ENCODE data around the gene MIA2.
"Not testable (repeated sequence)": the region's sequence is repeated elsewhere in the genome, so short reads cannot be mapped to it uniquely, and the experiment has no call there.

MIA2 gene, protein sequence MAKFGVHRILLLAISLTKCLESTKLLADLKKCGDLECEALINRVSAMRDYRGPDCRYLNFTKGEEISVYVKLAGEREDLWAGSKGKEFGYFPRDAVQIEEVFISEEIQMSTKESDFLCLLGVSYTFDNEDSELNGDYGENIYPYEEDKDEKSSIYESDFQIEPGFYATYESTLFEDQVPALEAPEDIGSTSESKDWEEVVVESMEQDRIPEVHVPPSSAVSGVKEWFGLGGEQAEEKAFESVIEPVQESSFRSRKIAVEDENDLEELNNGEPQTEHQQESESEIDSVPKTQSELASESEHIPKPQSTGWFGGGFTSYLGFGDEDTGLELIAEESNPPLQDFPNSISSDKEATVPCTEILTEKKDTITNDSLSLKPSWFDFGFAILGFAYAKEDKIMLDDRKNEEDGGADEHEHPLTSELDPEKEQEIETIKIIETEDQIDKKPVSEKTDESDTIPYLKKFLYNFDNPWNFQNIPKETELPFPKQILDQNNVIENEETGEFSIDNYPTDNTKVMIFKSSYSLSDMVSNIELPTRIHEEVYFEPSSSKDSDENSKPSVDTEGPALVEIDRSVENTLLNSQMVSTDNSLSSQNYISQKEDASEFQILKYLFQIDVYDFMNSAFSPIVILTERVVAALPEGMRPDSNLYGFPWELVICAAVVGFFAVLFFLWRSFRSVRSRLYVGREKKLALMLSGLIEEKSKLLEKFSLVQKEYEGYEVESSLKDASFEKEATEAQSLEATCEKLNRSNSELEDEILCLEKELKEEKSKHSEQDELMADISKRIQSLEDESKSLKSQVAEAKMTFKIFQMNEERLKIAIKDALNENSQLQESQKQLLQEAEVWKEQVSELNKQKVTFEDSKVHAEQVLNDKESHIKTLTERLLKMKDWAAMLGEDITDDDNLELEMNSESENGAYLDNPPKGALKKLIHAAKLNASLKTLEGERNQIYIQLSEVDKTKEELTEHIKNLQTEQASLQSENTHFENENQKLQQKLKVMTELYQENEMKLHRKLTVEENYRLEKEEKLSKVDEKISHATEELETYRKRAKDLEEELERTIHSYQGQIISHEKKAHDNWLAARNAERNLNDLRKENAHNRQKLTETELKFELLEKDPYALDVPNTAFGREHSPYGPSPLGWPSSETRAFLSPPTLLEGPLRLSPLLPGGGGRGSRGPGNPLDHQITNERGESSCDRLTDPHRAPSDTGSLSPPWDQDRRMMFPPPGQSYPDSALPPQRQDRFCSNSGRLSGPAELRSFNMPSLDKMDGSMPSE (N-terminal part only)

DNA sequence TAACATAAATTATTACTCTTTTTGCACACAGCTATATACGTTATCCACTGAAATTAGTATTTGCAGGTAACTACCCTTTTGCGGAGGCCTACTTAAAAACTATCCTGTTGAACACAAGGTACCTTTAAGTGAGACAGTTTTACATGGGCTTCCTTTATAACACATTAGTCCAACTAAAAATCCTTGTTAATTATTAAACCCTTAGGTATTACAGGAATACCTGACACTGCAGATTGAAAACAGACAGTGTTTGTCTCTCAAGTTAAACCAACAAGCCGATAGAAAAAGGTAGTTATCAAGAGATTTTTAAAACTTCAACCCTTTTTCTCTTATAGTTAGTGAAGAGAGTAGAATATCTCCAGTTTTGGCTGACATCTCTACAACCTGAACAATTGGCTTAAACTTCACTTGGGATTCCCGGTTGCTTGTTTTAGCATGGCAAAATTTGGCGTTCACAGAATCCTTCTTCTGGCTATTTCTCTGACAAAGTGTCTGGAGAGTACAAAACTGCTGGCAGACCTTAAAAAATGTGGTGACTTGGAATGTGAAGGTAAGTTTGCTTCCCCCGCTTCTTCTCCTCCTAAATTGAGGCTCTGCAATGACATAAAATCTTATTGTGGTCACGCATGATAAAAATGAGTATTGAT, at the start of gene MIA2:
Gene MIA2, plus strand, starts transcription at position 236 of the 647 bp plus-strand sequence. Its CDS starts 200 bp downstream, at position 436.
- DNase-seq (ENCODE audit: low read depth), result no peak

DNA sequence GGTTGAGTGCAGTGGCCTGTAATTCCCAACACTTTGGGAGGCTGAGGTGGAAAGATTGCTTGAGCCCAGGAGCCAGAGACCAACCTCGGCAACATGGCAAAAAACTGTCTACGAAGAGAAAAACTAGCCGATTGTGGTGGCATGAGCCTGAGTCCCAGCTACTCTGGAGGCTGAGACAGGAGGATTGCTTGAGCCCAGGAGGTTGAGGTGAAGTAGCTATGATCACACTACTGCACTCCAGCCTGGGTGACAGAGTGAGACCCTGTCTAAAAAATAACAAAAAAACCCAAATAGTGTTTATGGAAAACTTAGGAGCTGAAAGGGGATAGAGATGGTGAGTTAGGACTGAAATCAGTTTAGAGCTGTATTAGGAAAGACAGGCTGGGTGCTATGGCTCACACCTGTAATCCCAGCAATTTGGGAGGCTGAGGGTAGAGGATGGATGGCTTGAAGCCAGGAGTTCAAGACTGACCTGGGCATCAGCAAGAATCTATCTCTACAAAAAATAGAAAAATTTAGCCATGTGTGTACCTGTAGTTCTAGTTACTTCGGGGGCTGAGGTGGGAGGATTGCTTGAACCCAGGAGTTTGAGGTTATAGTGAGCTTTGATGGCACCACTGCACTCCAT, 49.0 kb upstream of the MIA2 start:
- no peak for DNase-seq (ENCODE audit: low read depth)

DNA sequence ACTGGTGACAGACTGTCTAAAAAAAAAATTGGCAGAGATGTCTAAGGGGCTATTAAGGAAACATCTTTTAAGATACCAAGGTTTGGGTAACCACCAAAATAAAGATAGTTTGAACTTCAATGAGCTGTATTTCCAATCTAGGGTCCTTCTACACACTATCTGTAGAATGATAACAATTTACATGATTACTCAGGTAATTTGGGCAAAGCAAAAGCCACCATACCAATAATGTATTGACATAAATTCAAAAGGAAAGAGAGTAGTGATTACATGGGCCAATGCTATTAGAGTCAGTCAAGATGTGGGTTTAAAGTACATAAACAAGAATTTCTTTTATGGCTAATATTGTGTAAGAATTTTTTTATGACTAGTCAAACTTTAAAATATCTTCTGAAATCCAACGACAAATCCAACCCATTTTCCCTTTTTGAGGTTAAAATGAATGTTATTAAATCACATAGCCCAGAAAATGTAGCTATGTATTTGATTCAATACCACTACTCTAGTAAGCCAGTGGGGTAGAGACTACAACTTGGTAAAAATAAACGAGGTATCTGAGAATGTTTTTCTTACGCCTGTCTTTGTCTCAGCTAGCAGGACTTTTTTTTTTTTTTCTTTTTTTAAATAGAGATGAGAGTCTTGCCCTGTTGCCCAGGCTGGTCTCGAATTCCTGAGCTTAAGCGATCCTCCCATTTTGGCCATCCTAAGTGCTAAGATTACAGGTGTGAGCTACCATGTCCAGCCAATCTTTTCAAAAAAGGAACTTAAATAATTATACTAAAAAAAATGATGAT, 48.3 kb upstream of the MIA2 start:
- DNase-seq (ENCODE audit: low read depth), result no peak

DNA sequence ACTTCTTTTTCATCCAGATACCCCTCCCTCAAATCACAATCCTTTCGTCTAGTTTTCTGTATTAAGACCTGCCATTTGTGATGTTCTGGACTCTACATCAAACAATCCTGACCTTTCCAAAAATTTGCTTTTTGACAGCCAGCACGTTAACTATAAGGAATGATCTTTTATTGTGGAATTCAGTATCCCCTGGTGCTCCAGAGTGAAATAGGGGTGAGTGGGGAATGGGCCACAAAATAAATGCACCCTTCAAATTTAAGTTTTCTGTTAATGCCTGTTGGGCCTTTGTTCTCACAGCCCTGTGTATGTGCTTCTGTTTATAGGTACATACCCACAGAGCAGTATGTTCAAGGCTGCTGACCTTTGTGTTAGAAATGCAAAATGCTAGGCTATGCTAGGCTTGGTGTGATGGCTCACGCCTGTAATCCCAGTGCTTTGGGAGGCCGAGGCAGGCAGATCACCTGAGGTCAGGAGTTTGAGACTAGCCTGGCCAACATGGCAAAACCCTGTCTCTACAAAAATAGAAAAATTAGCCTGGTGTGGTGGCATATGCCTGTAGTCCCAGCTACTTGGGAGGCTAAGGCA, 46.7 kb upstream of the MIA2 start:
- no peak for DNase-seq (ENCODE audit: low read depth)

DNA sequence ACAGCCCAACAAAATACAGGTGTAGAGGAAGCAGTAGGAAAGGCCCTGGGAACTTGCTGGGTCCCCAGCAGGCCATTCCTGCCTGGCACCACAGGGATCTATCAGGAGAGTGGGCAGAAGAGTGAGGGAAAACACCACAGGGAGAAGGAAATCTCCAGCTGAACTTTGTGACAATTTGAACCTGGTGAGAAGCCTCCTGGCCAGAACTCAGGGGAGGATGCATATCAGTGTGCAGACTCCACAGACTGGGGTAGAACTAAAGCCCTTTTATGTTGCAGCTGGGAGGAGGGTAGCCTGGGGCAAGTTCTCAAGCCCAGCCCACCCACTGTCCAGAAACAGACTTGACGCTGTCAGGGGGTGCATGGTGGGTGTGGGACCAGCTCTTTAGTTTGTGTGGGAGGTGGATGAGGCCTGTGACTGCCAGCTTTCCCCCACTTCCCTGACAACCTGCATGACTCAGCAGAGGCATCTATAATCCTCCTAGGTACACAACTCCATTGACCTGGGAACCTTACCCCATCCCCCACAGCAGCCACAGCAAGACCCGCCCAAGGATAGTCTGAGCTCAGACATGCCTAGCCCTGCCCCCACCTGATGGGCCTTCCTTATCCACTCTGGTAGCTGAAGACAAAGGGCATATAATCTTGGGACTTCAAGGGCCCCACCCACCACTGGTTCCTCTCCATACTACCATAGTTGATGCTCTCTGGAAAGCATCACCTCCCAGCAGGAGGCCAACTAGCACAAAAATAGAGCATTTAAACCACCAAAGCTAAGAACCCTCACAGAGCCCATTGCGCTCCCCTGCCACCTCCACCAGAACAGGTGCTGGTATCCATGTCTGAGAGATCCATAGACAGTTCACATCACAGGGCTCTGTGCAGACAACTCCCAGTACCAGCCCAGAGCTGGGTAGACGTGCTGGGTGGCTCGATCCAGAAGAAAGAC, 29.8 kb upstream of the MIA2 start:
- DNase-seq (ENCODE audit: low read depth), result no peak

DNA sequence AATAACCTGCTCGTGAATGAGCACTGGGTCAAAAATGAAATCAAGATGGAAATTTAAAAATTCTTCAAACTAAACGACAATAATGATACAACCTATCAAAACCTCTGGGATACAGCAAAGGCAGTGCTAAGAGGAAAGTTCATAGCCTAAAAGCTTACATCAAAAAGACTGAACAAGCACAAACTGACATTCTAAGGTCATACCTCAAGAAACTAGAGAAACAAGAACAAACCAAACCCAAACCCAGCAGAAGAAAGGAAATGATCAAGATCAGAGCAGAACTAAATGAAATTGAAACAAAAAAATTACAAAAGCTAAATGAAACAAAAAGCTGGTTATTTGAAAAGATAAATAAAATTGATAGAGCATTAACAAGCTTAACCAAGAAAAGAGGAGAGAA, 26.3 kb upstream of the MIA2 start:
- not testable (repeated sequence) for DNase-seq (ENCODE audit: low read depth)

DNA sequence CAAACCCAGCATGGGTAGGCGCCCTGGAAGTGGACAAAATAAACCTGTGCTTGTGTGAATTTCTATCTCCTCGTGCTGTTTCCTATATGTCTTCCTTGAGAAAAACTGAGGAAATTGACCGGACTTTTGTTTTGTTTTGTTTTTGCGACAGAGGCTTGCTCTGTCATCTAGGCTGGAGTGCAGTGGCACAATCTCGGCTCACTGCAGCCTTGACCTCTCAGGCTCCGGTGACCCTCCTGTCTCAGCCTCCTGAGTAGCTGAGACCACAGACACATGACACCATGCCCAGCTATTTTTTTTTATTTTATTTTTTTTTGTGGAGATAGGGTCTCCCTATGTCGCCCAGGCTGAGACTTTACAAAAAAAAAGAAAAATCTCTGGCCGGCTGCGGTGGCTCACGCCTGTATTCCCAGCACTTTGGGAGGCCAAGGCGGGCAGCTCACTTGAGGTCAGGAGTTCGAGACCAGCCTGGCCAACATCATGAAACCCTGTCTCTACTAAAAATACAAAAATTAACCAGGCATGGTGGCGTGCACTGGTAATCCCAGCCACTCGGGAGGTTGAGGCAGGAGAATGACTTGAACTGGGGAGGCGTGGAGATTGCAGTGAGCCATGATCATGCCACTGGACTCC, 22.5 kb upstream of the MIA2 start:
- no peak for DNase-seq (ENCODE audit: low read depth)

DNA sequence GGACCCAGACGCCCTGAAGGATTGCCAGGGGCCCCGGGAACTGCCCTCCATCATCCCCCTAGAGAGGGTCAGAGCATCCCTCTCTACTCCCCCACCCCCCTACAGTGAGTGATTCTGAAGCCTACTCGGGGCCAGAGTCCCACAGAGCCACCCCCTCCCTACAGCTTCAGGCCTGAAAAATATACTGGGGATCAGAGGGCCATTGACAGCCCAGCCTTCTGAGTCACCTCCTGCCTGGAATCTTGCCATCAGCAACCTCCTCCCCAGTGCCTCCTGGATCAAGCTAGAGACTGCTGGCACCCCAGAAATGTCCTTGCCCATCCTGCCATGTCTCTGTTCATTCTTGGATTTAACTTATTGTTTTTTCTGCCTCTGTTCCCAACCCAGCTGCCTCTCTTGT, 21.7 kb upstream of the MIA2 start:
- DNase-seq (ENCODE audit: low read depth), result no peak

DNA sequence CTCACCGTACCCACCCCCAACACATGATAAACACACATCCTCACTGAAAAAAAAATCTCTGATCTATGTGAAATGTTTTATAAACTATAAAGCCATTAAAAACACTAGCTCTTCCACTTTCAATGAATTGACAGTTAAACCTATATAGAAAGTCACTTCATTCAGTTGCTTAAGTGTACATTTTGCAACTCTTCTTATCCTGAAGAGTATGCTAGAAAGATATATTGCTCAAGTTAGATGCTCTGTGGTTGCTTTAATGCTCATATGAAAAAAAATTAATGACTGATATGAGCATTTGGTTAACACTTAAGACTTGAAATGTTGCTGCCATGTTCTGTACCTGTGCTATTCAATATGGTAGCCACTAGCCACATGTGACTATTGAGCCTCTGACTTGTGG, 21.0 kb upstream of the MIA2 start:
- peak; percentile 52 for DNase-seq (ENCODE audit: low read depth)

DNA sequence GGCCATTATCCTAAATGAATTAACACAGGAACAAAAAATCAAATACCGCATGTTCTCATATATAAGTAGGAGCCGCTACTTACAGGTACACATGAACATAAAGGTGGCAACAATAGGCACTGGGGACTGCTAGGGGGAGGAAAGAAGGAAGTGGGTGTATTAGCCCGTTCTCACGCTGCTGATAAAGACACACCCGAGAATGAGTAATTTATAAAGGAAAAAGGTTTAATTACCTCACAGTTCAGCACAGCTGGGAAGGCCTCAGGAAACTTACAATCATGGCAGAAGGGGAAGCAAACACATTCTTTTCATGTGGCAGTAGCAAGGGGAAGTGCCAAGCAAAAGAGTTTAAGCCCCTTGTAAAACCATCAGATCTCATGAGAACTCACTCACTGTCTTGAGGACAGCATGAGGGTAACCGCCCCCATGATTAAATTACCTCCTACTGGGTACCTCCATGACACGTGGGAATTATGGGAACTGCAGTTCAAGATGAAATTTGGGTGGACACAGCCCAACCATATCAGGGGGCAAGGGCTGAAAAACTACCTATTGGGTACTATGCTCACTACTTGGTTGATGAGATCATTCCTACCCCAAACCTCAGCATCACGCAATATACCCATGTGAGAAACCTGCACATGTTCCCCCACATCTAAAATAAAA, 16.4 kb upstream of the MIA2 start:
- DNase-seq (ENCODE audit: low read depth), result no peak

DNA sequence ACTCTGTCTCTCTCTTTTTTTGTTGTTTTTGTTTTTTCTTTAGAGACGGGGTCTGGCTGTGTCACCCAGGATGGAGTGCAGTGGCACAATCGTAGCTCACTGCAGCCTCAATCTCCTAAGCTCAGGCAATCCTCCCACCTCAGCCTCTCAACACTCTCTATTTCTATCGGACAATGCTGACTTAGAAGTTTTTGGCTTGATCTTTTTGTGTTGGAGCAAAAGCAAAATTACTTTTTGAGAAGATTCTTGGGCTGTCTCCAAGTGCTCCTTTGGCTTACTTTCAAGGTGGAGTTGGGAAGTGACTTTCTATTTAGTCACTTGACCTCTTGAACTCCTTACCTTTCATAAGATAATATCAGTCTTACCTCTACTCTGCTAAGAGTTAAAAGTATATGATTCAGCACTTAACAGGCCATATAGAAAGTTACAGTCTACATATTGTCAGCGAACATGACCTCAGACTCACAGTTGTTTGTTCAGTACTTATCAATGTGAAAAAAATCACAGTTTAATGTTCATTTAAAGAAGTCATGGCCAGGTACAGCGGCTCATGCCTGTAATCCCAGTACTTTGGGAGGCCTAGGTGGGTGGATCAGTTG, 15.4 kb upstream of the MIA2 start:
- no peak for DNase-seq (ENCODE audit: low read depth)

DNA sequence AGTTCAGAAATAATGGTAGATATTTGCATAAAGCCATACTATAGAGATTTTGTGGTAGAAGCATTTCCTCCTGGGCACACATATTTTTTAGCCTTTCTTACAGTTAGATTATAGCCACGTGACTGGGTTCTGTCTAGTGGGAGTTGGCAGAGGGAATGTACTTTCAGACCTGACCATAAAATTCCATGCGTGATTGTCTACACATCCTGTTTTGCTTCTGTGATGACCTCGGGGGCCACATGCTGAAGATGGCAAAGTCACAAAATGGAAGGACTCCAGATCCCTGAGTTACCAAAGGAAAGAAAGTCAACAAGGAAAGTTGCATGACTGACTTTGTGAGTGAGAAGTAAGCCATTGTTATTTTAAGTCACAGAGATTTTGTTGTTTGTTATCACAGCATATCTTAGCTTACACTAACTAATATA, 14.6 kb upstream of the MIA2 start:
- peak; percentile 63 for DNase-seq (ENCODE audit: low read depth)

DNA sequence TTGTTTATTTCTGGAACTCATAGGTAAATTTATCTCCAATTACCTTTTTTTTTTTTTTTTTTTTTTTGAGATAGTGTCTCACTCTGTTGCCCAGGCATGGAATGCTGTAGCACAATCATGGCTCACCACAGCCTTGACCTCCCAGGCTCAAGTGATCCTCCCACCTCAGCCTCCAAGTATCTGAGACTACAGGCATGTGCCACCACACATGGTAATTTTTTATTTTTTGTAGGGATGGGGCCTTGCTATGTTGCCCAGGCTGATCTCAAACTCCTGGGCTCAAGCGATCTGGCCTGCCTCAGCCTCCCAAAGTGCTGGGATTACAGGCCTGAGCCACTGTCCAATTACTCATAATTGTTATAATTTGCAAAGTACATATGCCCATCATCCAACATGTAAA, 13.2 kb upstream of the MIA2 start:
- not testable (repeated sequence) for DNase-seq (ENCODE audit: low read depth)

DNA sequence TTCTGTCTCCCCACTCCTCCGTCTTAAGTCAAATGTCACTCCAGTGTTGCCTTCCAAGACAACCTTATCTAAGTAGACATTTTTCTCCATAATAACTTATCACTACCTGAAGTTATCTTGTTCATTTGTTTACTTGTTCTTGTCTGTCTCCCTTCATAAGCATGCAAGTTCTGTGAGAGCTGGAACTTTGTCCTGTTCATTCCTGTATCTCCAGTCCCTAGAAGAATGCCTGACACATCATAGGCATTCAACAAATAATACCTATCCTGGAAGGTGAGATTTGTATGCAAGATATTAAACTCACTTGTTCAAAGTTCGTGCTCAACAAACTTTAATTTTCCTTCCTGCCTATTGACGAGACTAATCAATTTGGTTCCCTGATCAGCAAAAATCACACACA, 5.7 kb upstream of the MIA2 start:
- no peak for DNase-seq (ENCODE audit: low read depth)

DNA sequence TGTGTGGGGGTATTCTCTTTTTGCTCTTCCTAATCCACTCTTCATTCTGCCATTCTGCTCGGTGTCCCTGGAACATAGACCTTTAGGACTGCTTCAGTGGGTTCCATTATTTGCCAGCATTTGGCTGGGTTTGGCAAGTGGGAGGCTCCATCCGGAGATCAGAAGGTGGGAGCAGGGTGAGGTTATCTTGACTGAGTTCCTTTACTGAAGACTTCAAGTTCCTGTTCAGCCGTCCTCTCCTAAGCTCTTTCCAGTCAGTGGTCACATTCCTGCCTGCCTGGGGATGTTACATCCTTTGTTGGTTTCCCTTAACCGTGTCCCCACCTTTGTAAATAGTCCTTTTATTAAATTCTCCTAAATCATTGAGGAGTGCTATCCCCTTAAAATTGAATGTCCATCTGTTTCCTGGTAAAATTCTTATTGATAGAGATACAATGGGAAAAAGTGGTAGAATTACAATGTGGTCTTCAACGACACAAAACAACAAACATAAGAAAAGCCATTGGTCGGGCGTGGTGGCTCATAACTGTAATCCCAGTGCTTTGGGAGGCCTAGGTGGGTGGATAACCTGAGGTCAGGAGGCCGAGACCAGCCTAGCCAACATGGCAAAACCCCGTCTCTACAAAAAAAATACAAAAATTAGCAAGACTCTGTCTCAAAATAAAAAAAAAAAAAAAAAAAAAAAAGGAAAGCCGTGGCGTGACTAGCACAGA, 5.0 kb upstream of the MIA2 start:
- DNase-seq (ENCODE audit: low read depth), result no peak

DNA sequence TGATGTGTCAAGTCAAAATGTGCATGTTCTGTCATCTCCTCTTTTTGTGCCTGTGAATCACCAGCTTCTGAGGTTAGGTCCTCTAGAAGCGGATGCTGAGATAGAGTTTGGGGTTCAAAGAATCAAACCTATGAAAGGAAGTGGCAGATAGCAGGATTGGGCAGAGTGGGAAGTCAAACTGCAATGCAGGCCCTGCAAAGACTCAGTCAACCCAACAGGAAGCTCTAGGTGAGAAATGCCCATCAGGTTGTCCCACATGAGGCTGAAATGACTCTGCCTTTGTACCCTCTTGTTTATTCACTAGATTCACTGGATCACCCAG, 4.5 kb upstream of the MIA2 start:
- no peak for DNase-seq (ENCODE audit: low read depth)

DNA sequence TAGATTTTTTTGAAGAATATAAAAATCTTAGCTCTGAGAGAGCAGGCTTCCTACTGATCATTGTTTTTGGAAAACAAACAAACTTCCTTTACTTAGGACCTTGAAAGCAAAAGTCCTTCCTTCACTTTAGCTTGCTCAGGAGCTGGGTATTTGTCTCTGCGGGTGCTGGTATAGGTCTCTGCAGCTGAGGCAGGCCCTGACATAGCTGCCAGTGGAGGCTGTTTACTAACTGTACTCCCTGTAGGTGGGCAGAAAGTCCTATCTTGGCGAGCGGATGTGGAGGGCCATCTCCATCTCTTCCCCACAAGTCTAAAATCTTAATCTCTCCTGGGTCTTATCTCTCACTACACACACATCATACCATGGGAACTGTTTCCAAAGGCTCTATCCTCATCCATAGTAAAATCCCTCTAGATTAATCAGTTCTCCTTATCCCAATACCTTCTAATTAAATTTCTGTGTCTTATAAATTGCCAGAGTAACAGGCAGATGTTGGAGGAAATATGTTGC, 4.1 kb upstream of the MIA2 start:
- DNase-seq (ENCODE audit: low read depth), result no peak

Measured in amniotic epithelial cell (primary cell).